Hematopoietic multipotent progenitor cell treated with erythropoietin and hydrocortisone succinate and interleukin-3 and kit ligand, for 6 days (in vitro differentiated cells): ENCODE measurements around the gene SLC10A1.
"Not testable (repeated sequence)": the region's sequence is repeated elsewhere in the genome, so short reads cannot be mapped to it uniquely, and the experiment has no call there.

Experiments used
- DNase-seq: peaks from one replicate; pipeline ENCODE4 v3.0.0-alpha.2; 2015

SLC10A1 gene

DNA sequence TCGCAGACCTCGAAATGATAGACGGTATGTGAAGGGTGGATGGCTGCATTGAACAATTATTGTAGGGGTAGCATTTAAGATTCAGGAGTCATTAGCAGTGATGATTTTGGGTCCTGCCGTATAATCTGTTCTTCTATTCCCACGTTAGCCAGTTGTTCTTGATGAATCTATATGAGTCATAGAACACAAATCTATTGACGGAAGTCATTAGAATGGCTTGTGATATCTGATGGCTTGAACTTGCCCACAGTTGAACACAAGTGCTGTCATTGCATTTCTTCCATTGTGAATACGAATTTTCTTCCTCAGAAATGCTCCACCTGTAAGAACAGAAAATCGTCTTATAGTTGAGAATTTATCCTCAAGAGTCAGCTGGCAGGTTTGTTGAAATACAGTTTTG is 28.2 kb downstream of the SLC10A1 start:
- DNase-seq, result no peak

DNA sequence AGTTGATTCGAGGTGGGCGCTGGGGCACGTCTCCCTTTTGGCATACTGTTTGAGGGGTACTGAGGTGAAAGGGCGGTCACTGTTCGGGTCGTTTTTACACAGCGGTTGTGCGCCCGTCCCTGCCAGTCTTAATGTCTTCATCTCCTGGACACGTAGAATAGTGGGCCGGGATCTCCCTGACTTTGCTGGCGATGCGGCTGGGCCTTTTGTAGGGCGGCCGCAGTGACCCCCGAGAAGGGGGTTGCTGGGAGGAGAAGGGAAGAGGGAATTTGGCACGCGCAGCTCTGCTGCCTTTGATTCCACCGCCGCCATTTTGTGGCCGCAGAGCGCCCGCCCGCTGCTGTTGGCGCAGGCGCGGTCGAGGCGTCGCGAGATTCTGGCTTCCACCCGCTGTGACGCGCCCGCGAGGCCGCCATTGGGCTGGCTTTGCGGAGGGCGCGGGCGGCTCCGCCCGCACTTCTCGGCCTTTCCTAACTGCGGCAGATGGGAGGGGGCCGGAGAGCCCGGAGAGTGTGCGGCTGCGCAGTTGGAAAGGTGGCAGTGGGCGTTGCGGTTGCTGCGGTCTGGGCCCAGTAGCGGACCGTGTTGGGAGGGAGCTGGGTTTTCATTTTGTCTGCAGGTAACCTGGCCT is 29.6 kb downstream of the SLC10A1 start:
- DNase-seq, result peak; percentile 94

DNA sequence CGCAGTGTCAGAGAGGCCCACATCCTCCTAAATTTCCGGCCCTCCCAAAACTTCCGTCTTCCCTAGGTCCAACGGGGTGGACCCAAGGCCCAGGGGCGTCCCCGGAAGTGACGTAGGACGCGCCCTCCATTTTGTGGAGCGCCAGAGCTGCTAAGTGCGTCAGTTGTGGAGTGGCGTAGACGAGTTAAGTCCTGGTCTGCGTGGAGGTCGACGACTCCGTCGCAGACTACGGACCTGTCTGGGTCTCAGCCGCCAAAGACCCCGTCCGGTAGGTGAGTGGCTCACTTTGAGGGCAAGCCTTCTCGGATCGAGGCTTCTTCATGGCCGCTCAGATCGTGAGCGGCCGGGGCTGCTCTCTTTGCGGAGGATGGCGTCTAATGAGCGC is 30.1 kb downstream of the SLC10A1 start, which contains the start of gene SRSF5:
SRSF5 (plus strand) TSS at position 159 of the 385 bp plus-strand sequence. CDS start 1,015 bp downstream, outside the sequence.
- peak; percentile 98 for DNase-seq

DNA sequence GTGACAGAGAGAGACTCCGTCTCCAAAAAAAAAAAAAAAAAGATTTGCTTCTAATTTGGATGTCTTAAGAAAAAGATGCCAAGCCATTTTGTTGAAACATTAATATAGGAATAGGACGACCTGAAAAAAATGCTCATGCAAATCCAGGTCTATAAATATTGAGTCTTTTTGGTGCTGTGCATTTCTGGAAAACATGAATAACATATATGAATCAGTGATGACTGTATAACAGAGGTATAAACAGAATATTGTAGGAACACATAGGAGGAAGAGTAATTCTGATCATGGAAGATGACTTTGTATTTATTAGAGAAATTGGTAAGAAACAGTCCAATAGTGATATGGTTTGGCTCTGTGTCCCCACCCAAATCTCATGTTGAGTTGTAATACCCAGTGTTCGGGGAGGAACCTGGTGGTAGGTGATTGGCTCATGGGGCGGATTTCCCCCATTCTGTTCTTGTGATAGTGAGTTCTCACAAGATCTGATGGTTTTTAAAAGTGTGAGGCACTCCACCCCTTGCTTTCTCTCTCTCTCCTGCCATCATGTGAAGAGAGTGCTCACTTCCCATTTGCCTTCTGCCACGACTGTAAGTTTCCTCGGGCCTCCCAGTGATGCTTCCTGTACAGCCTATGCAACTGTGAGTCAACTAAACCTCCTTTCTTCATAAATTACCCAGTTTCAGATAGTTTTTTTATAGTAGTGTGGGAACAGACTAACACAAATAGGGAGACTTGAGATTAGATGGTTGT is 33.1 kb downstream of the SLC10A1 start:
- DNase-seq, result no peak

DNA sequence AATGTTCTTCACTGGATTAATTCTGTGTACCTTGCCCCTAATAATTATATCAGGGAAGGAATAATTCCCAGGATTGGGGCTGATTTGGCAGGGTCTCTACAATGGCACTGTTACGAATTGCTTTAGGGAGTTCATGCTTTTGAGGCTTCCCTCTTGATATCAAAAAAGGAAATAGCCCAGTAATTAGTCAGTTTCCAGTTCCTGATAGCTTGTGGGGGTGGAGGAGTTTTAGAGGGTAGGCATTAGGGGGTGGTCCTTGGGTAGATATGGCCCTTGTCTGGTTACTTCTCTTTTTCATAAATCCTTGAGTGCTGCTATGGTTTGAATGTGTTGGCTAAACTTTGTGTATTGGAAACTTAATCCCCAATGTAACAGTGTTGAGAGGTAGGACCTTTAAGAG is 36.2 kb downstream of the SLC10A1 start:
- DNase-seq, result no peak

DNA sequence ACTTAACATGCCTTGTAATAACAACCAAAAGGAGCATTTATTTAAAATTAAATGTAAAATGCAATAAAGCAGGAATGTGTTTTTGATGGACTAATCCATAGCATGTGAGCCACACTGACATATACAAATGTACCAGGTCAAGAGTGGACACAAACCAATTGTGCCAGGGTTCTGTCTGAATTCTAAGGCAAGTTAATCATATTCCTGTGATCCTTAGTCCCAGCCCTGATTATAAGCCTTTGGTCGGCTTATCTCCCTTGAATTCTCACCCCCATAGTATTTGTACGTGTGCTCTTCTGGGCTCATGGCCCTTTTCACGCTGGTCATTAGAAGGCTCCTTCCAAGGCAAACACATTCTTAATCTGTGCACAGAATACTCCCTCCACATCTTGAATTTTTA is 40.7 kb downstream of the SLC10A1 start:
- DNase-seq, result no peak

DNA sequence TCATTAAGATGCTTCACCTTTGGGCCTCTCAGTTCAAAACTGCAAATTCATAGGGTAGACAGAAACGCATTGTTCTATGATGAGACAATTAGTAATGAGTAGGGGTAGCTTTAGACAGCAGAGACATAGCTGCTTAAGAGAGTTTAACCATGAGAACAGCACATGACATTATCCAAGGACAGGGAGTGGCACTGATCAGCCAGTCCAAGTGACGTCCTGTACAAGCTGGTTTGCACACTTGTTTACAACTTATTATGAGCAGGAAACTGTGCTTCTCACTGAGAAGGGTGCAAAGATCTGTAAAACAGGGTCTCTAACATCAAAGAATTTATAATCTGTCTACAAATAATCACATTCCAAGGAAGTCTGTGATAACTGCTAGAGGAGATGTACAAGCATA is 41.3 kb downstream of the SLC10A1 start:
- DNase-seq, result no peak

DNA sequence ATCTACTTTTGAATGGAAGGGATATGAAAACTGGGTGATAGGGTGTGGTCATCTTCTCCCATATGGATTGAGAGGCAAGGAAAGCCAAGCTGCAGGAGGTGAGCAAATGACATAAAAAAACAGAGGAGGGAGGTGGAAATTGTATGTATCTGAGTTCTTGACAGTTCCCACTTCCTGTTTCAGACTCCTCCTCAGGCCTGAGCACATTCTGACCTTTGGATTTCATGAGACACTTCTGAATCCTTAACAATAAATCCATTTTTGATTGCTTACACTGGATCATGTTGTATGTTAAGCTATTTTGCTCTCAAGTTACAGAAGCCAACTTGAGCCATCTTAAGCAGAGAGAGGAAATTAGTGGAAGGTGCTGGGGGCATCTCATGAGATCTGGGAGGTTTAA is 41.7 kb downstream of the SLC10A1 start:
- no peak for DNase-seq

DNA sequence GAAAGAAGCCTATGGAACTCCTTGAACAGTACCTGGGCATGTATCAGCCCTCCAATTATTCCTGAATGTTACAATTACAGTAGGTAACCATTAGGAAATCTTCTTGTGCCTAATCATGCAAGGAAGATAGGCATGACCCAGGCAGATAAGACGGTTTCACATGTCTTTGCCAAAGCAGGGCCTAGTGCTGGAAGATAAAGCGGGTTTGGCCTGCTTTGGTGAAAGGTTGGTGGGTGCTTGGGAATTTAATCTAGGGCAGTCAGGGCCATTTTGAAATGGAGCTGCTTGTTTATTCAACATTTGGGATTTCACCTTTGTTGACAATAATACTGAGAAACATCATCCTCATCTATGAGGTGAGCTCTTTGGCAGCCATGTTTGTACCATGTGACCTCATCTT is 42.6 kb downstream of the SLC10A1 start:
- peak; percentile 83 for DNase-seq

DNA sequence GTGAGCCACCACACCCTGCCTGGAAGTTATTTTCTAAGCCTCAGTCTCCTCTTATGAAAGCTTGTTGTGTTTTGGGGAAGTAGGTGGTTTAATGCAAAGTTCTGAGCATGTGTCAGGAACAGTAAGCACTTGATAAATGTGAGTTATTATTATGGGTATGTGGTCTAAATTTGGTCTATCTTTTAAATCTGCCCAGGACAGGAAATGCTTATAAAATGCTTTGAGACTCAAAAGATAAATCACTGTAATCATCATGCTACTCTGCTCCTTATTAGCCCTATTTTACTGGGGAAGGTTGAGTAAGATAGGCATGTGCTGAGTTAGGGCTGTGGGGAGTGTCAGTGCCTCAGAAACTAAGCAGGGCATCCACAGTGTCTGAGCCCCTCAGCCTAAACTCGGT is 43.2 kb downstream of the SLC10A1 start:
- peak; percentile 51 for DNase-seq

DNA sequence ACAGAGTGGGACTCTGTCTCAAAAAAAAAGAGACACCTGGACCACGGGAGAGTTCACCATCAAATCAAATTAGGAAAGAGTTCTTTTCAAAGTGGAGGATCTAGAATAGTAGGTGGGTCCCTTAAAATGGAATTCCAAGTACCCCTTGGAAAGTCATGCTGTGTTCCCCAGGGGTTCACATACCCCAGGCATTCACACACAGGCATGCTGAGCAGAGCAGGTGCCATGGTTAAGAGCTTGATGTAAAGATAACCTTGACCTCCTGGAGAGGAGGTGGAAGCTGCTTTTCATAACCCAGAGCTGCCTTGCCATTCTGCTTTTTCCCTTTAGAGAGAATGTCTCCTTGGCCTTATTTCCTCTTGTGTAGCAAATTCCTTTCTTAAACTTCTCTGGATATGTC is 44.3 kb downstream of the SLC10A1 start:
- no peak for DNase-seq

DNA sequence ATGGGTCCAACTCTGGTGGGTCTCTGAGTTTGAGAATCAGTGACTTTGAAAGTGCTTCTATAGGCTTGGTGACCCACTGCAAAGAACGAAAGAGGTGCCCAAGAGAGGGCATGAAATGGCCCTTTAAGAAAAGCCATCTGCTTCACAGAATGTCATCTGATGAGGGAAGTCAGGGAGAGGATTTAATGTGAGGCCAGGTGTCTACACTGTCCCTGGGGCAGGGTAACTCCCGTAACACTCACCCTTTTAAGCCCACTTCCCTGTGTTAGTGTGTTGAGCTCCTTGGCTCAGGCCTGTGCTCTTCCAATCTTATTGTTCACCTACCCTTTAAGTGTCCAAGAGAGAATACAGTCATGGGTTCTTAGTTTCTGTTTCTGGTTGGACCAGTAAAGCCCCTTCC is 46.5 kb downstream of the SLC10A1 start:
- DNase-seq, result no peak

DNA sequence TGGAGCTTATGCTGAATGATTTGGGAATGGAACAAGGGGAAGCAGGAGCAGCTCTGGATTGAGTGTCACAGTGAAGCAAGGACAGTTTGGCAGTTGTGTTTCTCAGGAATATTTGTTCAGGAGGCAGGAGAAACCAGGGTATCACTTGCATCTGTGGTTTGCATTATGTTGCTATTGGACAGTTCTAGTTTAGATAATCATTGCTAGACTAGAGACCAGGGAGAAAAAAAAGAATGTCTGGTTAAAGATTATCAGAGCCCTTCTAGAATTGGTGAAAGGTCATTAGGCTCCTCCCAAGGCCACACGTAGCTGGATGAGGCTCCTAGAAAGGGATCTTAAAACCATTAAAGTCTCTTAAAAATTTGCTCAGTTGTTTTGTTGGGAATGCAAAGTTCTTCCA is 47.1 kb downstream of the SLC10A1 start:
- no peak for DNase-seq

DNA sequence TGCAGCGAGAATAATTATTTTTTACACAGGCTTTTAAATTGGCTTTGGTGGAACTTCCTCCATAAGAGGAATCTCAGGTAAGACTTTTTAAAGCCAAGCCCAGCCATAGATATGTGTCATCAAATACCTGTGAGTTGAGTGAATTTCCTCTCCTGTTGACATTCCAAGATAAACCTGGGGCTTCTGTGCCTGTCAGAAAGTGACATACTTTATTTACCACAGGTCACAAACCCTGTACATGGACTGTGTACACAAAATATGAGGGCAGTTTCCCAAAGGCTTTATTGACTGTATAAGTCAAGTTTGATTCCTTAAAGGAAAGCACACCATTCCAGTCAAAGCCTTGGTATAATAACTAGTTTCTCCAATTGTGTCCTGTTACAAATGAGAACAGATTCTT is 56.0 kb downstream of the SLC10A1 start:
- no peak for DNase-seq

DNA sequence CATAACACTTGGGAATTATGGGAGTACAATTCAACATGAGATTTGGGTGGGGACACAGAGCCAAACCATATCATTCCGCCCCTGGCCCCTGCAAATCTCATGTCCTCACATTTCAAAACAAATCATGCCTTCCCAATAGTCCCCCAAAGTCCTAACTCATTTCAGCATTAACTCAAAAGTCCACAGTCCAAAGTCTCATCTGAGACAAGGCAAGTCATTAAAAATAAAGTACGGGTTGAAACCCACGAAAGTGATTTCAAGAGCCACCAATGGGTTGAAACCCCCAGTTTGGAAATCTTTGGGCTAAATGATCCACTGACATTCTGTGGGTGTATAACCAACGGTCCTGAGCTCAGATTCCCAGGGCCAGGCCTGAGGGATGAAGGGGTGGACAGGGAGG is 60.6 kb downstream of the SLC10A1 start:
- not testable (repeated sequence) for DNase-seq

DNA sequence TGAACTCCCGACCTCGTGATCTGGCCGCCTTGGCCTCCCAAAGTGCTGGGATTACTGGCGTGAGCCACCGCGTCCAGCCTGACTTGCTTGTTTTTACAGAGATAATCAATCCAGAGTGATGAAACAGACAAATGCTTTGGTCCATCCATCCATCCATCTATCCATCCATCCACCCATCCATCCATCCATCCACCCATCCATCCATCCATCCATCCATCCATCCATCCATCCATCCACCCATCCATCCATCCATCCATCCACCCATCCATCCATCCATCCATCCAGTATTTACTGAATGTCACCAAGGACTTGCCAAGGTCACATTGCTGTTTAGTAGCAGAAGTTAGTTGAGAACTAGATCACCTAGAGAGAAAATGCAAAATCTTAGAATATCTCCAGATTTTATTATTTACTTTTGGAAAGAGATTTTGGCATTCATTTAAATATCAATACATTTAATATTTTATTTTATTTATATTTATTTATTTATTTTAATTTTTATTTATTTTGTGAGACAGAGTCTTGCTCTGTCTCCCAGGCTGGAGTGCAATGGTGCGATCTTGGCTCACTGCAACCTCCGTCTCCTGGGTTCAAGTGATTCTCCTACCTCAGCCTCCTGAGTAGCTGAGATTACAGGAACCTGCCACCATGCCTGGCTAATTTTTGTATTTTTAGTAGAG is 65.0 kb downstream of the SLC10A1 start:
- DNase-seq, result not testable (repeated sequence)

DNA sequence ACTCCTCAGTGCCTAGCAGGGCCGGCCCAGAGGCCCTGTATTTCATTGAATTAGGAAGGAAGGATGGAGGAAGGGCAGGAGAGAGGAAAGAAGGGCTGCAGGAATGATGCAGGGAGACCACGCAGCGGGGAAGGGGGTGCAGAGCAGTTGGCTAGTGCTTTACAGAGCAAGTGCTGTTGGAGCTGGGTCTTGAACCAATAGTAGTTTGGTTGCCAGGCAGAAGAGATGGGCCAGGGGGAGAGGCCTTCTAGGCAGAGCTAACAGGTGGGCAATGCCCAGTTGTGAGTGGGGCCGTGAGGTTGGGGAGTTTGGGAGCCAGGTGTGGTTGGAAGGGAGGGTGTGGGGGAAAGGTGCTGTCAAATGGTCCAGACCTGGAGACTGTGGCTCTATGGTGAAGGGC is 69.2 kb downstream of the SLC10A1 start:
- no peak for DNase-seq

DNA sequence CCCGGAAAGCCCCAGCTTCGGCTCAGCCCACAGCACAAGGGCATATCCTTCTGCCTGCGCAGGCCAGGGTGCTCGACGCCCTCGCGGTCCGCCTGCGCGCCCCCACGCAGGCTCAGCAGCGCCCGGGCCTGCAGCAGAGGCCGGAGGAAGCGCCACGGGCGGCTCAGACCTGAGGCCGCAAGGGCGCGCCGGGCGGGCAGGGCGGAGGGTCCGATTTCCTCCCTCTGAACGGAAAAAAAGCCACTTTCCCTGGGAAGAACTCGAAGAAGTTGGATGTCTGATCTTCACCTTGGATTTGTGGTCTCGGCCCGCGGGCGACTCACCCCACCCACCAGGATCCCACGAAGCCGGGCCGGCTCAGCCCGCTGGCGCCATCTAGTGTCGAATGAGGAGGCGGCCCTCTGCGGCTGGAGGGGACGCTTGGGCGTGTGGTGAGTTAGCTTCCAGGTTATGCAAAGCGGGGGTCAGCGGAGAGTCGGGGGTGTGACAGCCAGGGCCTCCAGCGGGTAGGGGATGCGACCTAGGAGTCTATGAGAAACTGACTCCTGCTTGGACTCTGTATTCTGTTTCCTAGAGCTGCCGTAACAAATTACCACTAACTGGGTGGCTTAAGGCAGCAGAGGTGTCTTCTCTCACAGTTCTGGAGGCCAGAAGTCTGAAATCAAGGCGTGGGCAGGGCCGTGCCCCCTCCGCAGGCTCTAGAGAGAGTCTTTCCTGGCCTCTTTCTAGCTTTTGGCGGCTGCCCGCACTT is 70.1 kb downstream of the SLC10A1 start:
- peak; percentile 87 for DNase-seq
